Thymus (tissue), 11 donors: ENCODE results near the gene APLNR. TPM values are rescaled to one million over a fixed set of nuclear protein-coding genes. Genes with fewer than 3 reads are reported as not detected.

Experiments
- DNase-seq, 9 donors: peaks; one replicate each; pipeline ENCODE4 v3.0.0-alpha.2; 2013; ENCODE audit warnings: low spot score in 9 of 9, low read depth in 6 of 9, missing footprints in 1 of 9
- H3K27ac ChIP-seq, 2 donors: one replicate each; pipeline ENCODE4 v1.5.1; 2013; ENCODE audit warnings: control low read depth in 1 of 2, low read depth in 1 of 2, low read length in 1 of 2, mild to moderate bottlenecking in 1 of 2, moderate library complexity in 1 of 2
- H3K27me3 ChIP-seq, 2 donors: one replicate each; pipeline ENCODE4 v1.5.1; 2013; ENCODE audit warnings: low read length in 1 of 2; ENCODE audit not compliant: control insufficient read depth in 2 of 2, insufficient read depth in 1 of 2
- H3K36me3 ChIP-seq, 2 donors: one replicate each; pipeline ENCODE4 v1.5.1; 2013; ENCODE audit warnings: low read length in 1 of 2, mild to moderate bottlenecking in 1 of 2, moderate library complexity in 1 of 2; ENCODE audit not compliant: control insufficient read depth in 2 of 2, insufficient read depth in 2 of 2
- H3K4me1 ChIP-seq, 2 donors: one replicate each; pipeline ENCODE4 v1.5.1; 2013; ENCODE audit warnings: low read length in 2 of 2; ENCODE audit not compliant: control insufficient read depth in 2 of 2, insufficient read depth in 2 of 2
- H3K4me3 ChIP-seq, 2 donors: one replicate each; pipeline ENCODE4 v1.5.1; 2013; ENCODE audit warnings: low read length in 2 of 2, control low read depth in 1 of 2, mild to moderate bottlenecking in 1 of 2
- H3K9me3 ChIP-seq, 2 donors: one replicate each; pipeline ENCODE4 v1.5.1; 2013; ENCODE audit warnings: low read length in 1 of 2, mild to moderate bottlenecking in 1 of 2; ENCODE audit not compliant: control insufficient read depth in 2 of 2, insufficient read depth in 1 of 2
- WGBS: extraction: QIAGEN DNeasy Blood & Tissue Kit; methylation state at CpG from one replicate; pipeline ENCODE4 v1.1.7; 2013; 5-methylcytosine and 5-hydroxymethylcytosine counted together
- polyA plus RNA-seq: library from polyadenylated mRNA; stranded (reverse); fragments of 200-250 nt; gene quantifications from one replicate; pipeline ENCODE4 v1.2.3, GENCODE V29; 2013
- total RNA-seq: library from RNA; stranded (reverse); fragments of 120-200 nt; gene quantifications from one replicate; pipeline ENCODE4 v1.2.4, GENCODE V29; 2013
- donor health status: healthy.

The APLNR gene
- total and polyA plus RNA-seq, 2 donors: 1.2 to 8.7 TPM

DNA sequence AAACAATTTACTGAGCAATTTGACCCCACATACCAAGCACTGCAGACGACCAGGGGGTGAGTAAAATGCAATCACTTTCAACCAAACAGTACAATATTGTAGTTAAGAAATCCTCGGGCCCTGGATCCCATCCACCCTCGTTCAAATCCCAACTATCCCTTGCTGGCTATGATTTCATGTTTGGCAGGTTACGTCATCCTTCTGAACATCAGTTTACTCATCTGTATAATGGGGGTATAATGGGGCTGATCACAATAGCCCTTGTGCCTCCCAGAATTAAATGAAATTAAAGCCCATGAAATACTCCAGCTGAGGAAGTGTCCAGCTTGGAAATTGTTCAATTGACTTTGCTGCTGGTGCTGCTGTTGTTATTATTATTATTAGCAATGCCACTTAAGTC lies 20.6 kb downstream of the APLNR start:
- Histone ChIP-seq H3K9me3 (no peaks in the 10 kb centered on the region), H3K27ac (no peak overlapping the region), H3K4me3 (no peak overlapping the region), H3K36me3 (no peaks in the 10 kb centered on the region), H3K4me1 (peaks cover 0 to 5% of the 10 kb centered on the region in 2 donors), H3K27me3 (peaks cover 0 to 5% of the 10 kb centered on the region in 2 donors)
- no peak for DNase-seq
- WGBS: 89% methylated on average over 4 of the region's 4 CpGs

DNA sequence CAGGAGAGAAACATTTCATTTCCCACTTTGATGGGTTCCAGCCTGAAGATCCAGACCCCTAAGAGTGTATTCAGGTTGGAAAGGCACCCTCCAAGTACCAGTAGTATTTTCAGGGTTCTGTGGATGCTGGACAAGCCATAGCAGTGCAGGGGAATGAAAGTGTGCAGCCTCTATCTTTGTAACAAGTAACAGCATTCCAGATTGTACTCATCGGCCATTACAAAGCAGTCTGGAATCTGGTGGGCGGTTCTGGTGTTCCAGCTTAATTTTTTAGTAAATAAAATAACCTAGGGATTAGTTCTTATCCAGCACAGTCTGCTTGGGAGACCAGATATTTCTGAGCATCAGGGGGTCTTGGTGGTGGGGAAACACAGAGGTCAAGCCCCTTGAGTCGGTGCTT lies 22.6 kb downstream of the APLNR start:
- no peaks in the 10 kb centered on the region for H3K9me3 ChIP-seq
- H3K4me3 ChIP-seq: no peak overlapping the region
- DNase-seq: no peak
- H3K27me3 ChIP-seq: peaks cover 0 to 8% of the 10 kb centered on the region in 2 donors
- H3K4me1 ChIP-seq: peaks cover 0 to 5% of the 10 kb centered on the region in 2 donors
- 97% methylated on average over 3 of the region's 3 CpGs for WGBS
- no peaks in the 10 kb centered on the region for H3K36me3 ChIP-seq
- no peak overlapping the region for H3K27ac ChIP-seq

- Histone ChIP-seq H3K27me3 (peaks cover 0 to 8% of the 10 kb centered on the region in 2 donors), H3K36me3 (no peaks in the 10 kb centered on the region), H3K27ac (no peak overlapping the region), H3K9me3 (no peaks in the 10 kb centered on the region), H3K4me1 (peaks cover 0 to 5% of the 10 kb centered on the region in 2 donors), H3K4me3 (no peak overlapping the region)
- WGBS: 68% methylated on average over 2 of the region's 2 CpGs
- no peak for DNase-seq
Measured at GRCh38 chr11:57214098-57214417, 23.0 kb downstream of the APLNR start.

GRCh38 chr11:57213342-57214097 lies 23.5 kb downstream of the APLNR start:
- 22% methylated on average over 9 of the region's 9 CpGs for WGBS
- Histone ChIP-seq H3K9me3 (no peaks in the 10 kb centered on the region), H3K27me3 (peaks cover 0 to 8% of the 10 kb centered on the region in 2 donors), H3K27ac (no peak overlapping the region), H3K36me3 (no peaks in the 10 kb centered on the region), H3K4me3 (no peak overlapping the region), H3K4me1 (peaks cover 0 to 5% of the 10 kb centered on the region in 2 donors)
- DNase-seq: peak in 1 of 9 donors; percentile 5

- H3K27ac ChIP-seq: no peak overlapping the region
- 42% methylated on average over 7 of the region's 7 CpGs for WGBS
- peaks cover 0 to 5% of the 10 kb centered on the region in 2 donors for H3K4me1 ChIP-seq
- H3K27me3 ChIP-seq: peaks cover 0 to 11% of the 10 kb centered on the region in 2 donors
- DNase-seq: no peak
- no peak overlapping the region for H3K4me3 ChIP-seq
- H3K9me3 ChIP-seq: no peaks in the 10 kb centered on the region
- H3K36me3 ChIP-seq: no peaks in the 10 kb centered on the region
Measured at GRCh38 chr11:57210781-57211180, 26.3 kb downstream of the APLNR start.

DNA sequence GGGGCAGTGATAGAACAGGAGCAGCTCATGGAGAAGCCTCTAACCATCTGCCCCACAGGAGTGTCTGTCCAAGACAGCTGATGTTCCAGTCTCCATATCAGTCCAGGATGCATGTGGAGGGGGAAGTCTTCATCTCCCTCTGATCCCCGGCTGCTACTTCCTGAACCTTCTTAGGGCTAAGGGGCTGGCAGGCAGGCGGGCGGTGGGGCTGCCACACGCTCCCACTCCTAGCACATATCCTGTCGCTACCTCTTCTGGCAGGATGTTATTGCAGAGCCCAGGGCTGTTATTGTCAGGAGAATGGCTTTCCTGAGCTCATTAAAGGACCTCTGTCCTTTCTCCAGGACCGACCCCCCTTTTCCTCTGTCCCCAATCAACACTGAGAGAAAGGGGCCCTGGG lies 29.9 kb downstream of the APLNR start:
- no peak for DNase-seq
- 41% methylated on average over 6 of the region's 6 CpGs for WGBS
- no peak overlapping the region for H3K27ac ChIP-seq
- H3K27me3 ChIP-seq: peaks cover 0 to 5% of the 10 kb centered on the region in 2 donors
- no peak overlapping the region for H3K4me3 ChIP-seq
- H3K9me3 ChIP-seq: no peaks in the 10 kb centered on the region
- H3K36me3 ChIP-seq: no peaks in the 10 kb centered on the region
- no peaks in the 10 kb centered on the region for H3K4me1 ChIP-seq

- Histone ChIP-seq H3K27me3 (peaks cover 0 to 3% of the 10 kb centered on the region in 2 donors), H3K36me3 (no peaks in the 10 kb centered on the region), H3K4me1 (no peaks in the 10 kb centered on the region), H3K27ac (no peak overlapping the region), H3K9me3 (no peaks in the 10 kb centered on the region), H3K4me3 (no peak overlapping the region)
- DNase-seq: no peak
- WGBS: 50% methylated on average over 3 of the region's 3 CpGs
Measured at GRCh38 chr11:57205041-57205641, 31.9 kb downstream of the APLNR start.

DNA sequence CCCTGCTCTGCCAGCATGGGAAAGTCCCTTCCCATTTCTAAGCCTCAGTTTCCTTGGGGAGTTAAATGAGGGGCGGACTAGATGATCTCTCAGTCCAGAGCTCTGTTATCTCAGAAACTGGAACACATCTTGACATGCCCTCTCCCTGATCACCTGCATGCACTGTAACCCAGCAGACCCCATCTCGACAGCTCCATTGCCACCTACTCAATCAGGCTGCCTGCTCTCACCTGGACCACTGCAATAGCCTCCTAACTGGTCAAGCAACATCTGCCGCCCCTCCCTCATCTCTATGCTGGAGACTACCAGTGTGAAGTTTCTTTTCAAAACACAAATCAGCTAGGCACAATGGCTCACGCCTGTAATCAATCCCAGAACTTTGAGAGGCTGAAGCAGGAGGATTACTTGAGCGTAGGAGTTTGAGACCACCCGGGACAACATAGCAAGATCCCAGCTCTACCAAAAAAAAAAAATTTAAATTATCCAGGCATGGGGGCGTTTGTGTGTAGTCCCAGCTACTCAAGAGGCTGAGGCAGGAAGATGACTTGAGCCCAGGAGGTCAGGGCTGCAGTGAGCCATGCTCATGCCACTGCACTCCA lies 33.1 kb downstream of the APLNR start:
- H3K36me3 ChIP-seq: no peaks in the 10 kb centered on the region
- H3K4me3 ChIP-seq: no peak overlapping the region
- WGBS: 87% methylated on average over 7 of the region's 7 CpGs
- H3K27me3 ChIP-seq: peaks cover 0 to 3% of the 10 kb centered on the region in 2 donors
- H3K4me1 ChIP-seq: no peaks in the 10 kb centered on the region
- DNase-seq: no peak
- H3K27ac ChIP-seq: no peak overlapping the region
- no peaks in the 10 kb centered on the region for H3K9me3 ChIP-seq

DNA sequence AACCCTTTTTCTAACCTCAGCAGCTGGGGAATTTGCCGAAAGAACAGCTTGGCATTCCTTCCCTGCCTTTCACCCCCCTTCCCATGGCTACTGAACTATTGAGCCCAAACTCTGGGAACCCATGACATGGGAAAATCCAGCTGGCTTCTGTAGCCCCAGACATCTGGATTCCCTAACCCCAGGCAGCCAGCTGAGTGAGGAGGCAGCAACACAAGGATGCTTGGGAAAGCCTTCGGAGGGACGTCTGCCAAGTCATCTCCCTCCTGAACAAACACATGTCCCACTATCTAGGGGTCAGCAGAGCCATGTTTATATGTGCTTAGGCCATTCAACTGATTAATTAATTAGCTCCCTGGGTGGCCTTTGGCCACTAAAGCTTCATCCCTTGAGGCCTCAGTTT lies 33.7 kb downstream of the APLNR start:
- WGBS: 64% methylated on average over 3 of the region's 3 CpGs
- no peak overlapping the region for H3K27ac ChIP-seq
- no peak overlapping the region for H3K4me3 ChIP-seq
- no peaks in the 10 kb centered on the region for H3K4me1 ChIP-seq
- peaks cover 0 to 3% of the 10 kb centered on the region in 2 donors for H3K27me3 ChIP-seq
- DNase-seq: no peak
- no peaks in the 10 kb centered on the region for H3K9me3 ChIP-seq
- no peaks in the 10 kb centered on the region for H3K36me3 ChIP-seq
